Posterior vena cava (tissue), 2 donors: ENCODE measurements around the gene CAMK1D. TPM values are rescaled to one million over a fixed set of nuclear protein-coding genes. Genes with fewer than 3 reads are reported as not detected.
"Not testable (repeated sequence)": the region's sequence is repeated elsewhere in the genome, so short reads cannot be mapped to it uniquely, and the experiment has no call there.

Experiments
- DNase-seq: peaks from one replicate; pipeline ENCODE4 v3.0.0-alpha.2; 2020; ENCODE audit warnings: low spot score
- intact Hi-C, 2 donors: fragments of 100-400 bp; cut with DNase I; formaldehyde crosslinking; loops; one replicate each; pipeline versions ENCODE4 v1.14.1 to v1.14.2; 2022 to 2023
- total RNA-seq, 2 donors: library from RNA; stranded (reverse); fragmentation: NEBNext Ultra II Directional; extraction: Animal tissue kit (Norgen Biotek cat#: 25700); gene quantifications; one replicate each; pipeline ENCODE4 v1.2.1, GENCODE V29; 2021
- donor health status: DM: yes; HTN: yes; CAD: no.
- donor health status: DM: yes; HTN: yes; CAD: no.

CAMK1D gene
- total RNA-seq, 2 donors from 2014 or later = 12.2 to 17.8 TPM

- DNase-seq = no peak
- intact Hi-C loops = no loop called here
These were observed 11.6 kb upstream of the CAMK1D start for GRCh38 chr10:12337453-12338372.

DNA sequence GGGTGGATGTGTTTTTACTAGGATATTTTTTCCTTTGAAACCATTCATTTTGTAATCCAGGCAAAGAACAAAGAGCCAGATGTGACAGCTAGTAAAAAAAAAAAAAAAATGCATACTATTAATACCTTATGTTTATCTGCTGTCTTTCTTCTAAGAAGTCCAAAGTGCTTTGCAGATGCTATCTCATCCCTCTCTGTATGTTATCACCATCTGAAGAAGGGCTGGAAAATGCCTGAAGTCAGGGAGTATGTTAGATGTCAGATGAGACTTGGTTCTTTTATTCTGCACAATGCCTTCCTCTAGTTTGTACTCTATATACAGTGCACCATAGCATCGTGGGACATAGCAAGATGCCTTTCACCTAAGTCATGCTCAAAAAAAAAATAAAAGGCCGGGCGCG, 10.4 kb upstream of the CAMK1D start:
- intact Hi-C loops = no loop called here
- DNase-seq = no peak

GRCh38 chr10:12340371-12340770, 9.0 kb upstream of the CAMK1D start:
- no peak for DNase-seq
- intact Hi-C loops = no loop called here

DNA sequence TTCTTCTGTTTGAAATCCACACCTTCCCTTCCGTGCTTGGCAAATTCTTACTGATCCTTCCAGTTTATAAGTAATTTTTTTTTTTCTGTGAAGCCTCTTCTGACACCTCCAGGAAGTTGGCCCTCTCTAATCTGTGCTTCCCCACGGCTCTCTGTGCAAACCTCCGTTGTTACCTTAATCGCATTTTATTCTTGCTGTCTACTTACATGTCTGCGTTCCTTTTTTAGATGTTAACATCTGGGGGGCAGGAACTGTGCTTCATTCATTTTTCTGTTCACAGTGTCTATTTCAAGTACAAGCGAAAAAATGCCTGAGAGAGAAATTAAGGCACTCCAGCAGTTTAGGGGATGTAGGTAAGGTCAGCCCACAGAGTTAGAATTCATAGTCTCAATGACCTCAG, 8.4 kb upstream of the CAMK1D start:
- intact Hi-C loops = no loop called here
- DNase-seq = no peak

GRCh38 chr10:12341526-12341925, 7.8 kb upstream of the CAMK1D start:
- intact Hi-C loops = no loop called here
- DNase-seq = no peak

- DNase-seq = no peak
- intact Hi-C loops = no loop called here
These were observed 4.8 kb upstream of the CAMK1D start for GRCh38 chr10:12344375-12345110.

DNA sequence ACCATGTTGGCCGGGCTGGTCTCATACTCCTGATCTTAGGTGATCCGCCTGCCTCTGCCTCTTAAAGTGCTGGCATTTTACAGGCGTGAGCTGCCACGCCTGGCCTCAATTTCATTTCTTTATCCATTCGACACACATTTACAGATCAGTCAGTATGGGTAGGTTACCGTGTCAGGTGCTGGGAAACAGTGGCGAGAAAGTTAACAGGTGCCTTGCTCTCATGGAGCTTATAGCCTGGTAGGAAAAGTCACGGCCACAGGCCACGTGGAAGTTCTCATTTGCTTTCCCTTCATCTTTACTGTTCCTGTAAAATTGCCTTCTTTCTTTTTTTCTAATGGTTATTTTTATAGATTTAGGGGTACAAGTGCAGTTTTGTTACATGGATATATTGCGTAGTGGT, 2.6 kb upstream of the CAMK1D start:
- DNase-seq = no peak
- intact Hi-C loops = no loop called here

DNA sequence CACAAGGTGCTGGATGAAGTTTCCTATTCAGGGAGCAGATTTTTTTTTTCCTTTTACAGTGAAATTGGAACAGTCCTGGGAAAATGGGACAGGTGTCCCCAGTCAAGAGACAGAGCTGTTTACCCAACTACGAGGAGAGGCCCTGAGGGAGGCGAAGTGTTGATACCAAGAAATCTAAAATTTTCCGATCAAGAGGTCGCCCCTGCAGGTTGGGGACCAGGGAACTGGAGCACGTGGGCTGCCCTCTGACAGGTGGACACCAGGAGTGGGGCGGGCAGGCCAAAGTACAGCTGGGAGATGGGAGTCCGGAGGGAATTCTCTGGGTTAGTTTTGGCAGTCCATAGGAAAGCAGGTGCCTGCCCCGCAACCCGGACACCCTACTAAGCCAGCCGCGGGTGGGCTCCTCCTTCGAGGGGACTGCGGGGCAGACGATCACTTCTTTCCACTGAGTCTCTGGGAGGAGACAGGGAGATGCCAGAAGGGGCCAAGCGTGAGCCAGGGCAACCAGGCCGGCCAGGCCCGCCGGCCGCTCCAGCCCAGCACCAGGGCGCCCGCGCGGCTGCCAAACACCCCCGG, 965 bp upstream of the CAMK1D start:
- intact Hi-C loops = no loop called here
- DNase-seq = no peak

- DNase-seq = no peak
- intact Hi-C loops = loop anchor here in 1 of 2 donors (10.0 kb wide), 1 partner anchor 85 kb away; no protein-coding TSS in a partner anchor
These were observed 351 bp downstream of the CAMK1D start for GRCh38 chr10:12349629-12350166.

DNA sequence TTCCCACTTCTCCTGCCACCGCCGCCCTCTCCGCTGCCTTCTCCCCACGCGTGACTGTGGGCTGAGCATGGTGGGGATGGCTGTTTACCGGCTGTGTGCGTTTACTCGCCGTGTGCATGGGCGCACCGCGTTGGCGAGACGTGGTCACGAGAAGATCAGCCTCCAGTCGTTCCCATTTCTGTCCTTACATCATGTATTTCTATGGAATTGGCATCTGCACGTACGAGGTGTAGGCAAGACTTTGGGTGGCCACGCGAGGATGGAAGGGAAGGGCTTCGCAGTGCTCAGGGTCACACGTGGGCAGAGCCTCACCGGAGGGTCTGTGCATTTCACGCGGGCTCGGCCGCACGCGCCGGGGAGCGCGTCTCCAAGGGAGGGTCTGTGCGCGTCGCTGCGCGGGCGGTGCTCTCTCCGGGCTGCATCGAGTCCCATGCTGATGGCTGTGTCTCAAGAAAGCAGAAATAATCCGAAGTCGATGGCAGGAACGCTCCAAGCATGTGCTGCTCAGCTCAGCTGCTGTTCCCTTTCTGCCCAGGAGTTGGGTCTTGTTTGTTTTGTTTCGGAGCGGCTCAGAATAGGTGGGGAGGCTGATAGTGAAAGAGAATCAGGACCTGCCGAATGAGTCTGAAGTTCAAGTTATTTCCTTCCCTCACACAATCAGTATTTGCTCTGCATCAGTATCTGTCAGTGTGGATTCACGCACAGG, 973 bp downstream of the CAMK1D start:
- intact Hi-C loops = loop anchor here in 1 of 2 donors (10.0 kb wide), 1 partner anchor 86 kb away; no protein-coding TSS in a partner anchor
- no peak for DNase-seq

DNA sequence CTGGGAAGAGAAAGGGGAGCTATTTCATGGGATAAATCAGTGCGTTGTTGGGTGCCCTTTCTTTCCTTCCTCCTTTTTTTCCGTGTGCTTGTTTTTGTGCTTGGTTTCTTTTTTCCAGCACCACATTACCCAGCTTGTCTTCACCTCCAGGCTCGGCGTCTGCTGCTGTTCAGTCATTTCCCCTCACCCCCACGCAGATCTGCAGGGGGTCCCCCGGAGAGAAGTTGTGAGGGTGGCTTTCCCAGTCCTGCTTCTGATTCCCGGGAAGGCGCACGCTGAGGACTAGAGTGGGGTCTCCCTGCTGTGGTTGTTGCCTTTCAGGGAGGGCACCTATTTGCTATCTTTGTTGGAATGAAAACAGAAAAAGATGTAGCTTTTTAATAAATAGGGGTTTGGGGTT, 1.6 kb downstream of the CAMK1D start:
- intact Hi-C loops = loop anchor here in 1 of 2 donors (10.0 kb wide), 1 partner anchor 86 kb away; no protein-coding TSS in a partner anchor
- no peak for DNase-seq

- intact Hi-C loops = loop anchor here in 1 of 2 donors (10.0 kb wide), 1 partner anchor 87 kb away; no protein-coding TSS in a partner anchor
- no peak for DNase-seq
These were observed 2.1 kb downstream of the CAMK1D start for GRCh38 chr10:12351447-12351846.

- DNase-seq = no peak
- intact Hi-C loops = loop anchor here in 1 of 2 donors (10.0 kb wide), 1 partner anchor 87 kb away; no protein-coding TSS in a partner anchor
These were observed 2.5 kb downstream of the CAMK1D start for GRCh38 chr10:12351889-12352288.

GRCh38 chr10:12353399-12354242, 4.3 kb downstream of the CAMK1D start:
- intact Hi-C loops = loop anchor here in 1 of 2 donors (10.0 kb wide), 1 partner anchor 89 kb away; no protein-coding TSS in a partner anchor
- DNase-seq = no peak

GRCh38 chr10:12354696-12355095, 5.3 kb downstream of the CAMK1D start:
- not testable (repeated sequence) for DNase-seq
- intact Hi-C loops = loop anchor here in 1 of 2 donors (10.0 kb wide), 1 partner anchor 90 kb away; no protein-coding TSS in a partner anchor

- intact Hi-C loops = loop anchor here in 1 of 2 donors (10.0 kb wide), 1 partner anchor 91 kb away; no protein-coding TSS in a partner anchor
- DNase-seq = no peak
These were observed 6.0 kb downstream of the CAMK1D start for GRCh38 chr10:12355384-12355783.

DNA sequence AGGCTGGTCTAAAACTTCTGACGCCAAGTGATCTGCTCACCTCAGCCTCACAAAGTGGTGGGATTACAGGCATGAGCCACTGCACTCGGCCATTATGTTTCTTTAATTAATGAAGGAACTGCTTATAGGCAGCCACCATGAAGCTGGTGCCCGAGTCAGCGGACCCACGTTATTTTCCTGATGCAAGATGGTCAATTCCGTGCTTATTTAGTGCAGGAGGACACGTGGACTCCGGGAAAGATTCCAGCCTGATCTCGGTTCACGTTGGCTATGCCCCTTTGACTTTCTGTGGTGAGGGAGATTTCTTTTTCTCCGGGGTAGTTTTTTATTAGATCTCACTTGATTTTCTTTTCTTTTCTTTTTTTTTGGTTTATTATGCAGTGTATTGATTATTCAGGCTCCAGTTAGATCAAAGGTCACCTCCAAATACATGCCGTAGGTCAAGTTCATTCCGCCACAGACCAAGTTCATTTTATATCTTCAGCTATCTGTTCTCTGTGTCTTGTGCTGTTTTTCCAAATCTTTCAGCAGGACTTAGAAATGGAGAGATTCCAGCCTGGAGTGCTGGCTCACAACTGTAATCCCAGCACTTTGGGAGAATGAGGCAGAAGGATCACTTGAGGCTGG, 8.3 kb downstream of the CAMK1D start:
- intact Hi-C loops = loop anchor here in 1 of 2 donors (10.0 kb wide), 1 partner anchor 93 kb away; no protein-coding TSS in a partner anchor
- peak; percentile 56 for DNase-seq
